ENCODE data around the gene MAML3.

DNA sequence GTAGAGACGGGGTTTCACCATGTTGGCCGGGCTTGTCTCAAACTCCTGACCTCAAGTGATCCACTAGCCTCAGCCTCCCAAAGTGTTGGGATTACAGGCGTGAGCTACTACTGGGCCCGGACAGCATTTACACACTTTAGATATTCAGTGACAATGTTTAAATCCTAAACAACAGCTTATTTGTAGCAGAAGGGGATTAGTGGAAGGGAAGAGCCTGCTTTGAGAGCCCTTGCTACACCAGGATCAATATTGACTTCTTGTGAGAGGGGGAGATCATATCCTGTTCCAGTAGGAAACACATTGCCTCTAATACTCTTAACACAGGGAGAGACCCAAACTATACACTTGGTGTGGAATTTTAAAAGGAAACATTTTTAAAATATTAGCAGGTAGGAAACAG, 481.3 kb downstream of the MAML3 start:
- TF ChIP-seq, protein P1, sequence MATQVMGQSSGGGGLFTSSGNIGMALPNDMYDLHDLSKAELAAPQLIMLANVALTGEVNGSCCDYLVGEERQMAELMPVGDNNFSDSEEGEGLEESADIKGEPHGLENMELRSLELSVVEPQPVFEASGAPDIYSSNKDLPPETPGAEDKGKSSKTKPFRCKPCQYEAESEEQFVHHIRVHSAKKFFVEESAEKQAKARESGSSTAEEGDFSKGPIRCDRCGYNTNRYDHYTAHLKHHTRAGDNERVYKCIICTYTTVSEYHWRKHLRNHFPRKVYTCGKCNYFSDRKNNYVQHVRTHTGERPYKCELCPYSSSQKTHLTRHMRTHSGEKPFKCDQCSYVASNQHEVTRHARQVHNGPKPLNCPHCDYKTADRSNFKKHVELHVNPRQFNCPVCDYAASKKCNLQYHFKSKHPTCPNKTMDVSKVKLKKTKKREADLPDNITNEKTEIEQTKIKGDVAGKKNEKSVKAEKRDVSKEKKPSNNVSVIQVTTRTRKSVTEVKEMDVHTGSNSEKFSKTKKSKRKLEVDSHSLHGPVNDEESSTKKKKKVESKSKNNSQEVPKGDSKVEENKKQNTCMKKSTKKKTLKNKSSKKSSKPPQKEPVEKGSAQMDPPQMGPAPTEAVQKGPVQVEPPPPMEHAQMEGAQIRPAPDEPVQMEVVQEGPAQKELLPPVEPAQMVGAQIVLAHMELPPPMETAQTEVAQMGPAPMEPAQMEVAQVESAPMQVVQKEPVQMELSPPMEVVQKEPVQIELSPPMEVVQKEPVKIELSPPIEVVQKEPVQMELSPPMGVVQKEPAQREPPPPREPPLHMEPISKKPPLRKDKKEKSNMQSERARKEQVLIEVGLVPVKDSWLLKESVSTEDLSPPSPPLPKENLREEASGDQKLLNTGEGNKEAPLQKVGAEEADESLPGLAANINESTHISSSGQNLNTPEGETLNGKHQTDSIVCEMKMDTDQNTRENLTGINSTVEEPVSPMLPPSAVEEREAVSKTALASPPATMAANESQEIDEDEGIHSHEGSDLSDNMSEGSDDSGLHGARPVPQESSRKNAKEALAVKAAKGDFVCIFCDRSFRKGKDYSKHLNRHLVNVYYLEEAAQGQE (IDR thresholded peaks at IDR 0.05; ENCODE audit: unreplicated experiment), result no peak
- TF ChIP-seq, protein P2, sequence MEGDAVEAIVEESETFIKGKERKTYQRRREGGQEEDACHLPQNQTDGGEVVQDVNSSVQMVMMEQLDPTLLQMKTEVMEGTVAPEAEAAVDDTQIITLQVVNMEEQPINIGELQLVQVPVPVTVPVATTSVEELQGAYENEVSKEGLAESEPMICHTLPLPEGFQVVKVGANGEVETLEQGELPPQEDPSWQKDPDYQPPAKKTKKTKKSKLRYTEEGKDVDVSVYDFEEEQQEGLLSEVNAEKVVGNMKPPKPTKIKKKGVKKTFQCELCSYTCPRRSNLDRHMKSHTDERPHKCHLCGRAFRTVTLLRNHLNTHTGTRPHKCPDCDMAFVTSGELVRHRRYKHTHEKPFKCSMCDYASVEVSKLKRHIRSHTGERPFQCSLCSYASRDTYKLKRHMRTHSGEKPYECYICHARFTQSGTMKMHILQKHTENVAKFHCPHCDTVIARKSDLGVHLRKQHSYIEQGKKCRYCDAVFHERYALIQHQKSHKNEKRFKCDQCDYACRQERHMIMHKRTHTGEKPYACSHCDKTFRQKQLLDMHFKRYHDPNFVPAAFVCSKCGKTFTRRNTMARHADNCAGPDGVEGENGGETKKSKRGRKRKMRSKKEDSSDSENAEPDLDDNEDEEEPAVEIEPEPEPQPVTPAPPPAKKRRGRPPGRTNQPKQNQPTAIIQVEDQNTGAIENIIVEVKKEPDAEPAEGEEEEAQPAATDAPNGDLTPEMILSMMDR (conservative IDR thresholded peaks at IDR 0.05; ENCODE audit: low read depth in 2 of 2), result no peak
- TF ChIP-seq, protein P3, sequence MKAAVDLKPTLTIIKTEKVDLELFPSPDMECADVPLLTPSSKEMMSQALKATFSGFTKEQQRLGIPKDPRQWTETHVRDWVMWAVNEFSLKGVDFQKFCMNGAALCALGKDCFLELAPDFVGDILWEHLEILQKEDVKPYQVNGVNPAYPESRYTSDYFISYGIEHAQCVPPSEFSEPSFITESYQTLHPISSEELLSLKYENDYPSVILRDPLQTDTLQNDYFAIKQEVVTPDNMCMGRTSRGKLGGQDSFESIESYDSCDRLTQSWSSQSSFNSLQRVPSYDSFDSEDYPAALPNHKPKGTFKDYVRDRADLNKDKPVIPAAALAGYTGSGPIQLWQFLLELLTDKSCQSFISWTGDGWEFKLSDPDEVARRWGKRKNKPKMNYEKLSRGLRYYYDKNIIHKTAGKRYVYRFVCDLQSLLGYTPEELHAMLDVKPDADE (IDR thresholded peaks at IDR 0.05), result no peak
- TF ChIP-seq POLR2AphosphoS5 (IDR thresholded peaks at IDR 0.05; ENCODE audit: low read depth), result no peak
- TF ChIP-seq STAT1 (IDR thresholded peaks at IDR 0.05; ENCODE audit: unreplicated experiment), result no peak
- no peak for TF ChIP-seq EZH2phosphoT487 (IDR thresholded peaks at IDR 0.05; ENCODE audit: unreplicated experiment)
- no peak for TF ChIP-seq CREB1 (CRISPR knock-in tag; IDR thresholded peaks at IDR 0.05; ENCODE audit: low read depth)
- TF ChIP-seq ZNF331 (CRISPR knock-in tag; IDR thresholded peaks at IDR 0.05; ENCODE audit: low read depth), result no peak
- TF ChIP-seq EZH2 (IDR thresholded peaks at IDR 0.05; ENCODE audit: low read depth, unreplicated experiment), result no peak
- TF ChIP-seq ZNF114 (CRISPR knock-in tag; IDR thresholded peaks at IDR 0.05), result no peak
- no peak for TF ChIP-seq NANOG (IDR thresholded peaks at IDR 0.05; ENCODE audit: borderline replicate concordance)
- no peak for TF ChIP-seq JUNB (IDR thresholded peaks at IDR 0.05; ENCODE audit: unreplicated experiment)
